MCF 10A (cell line): ENCODE measurements around the gene LARP4B. TPM values are rescaled to one million over a fixed set of nuclear protein-coding genes. Genes with fewer than 3 reads are reported as not detected.

Source experiments
- BruUV-seq: library from RNA; stranded (reverse); fragments of 400-500 nt; replicated peaks from 2 replicates; lab custom pipeline; 2021; lab: Mats Ljungman, UMichigan
- CTCF ChIA-PET: fragments of 300-600 bp; sonication (Branson Sonifier 250); formaldehyde crosslinking; extraction: SDS; loops from one replicate; lab custom pipeline; 2021; ENCODE audit warnings: antibody characterized with exemption, inconsistent platforms; lab: Yijun Ruan, JAX
- POLR2A ChIA-PET: fragments of 300-600, 350-650 bp; sonication (Branson Sonifier 250); formaldehyde crosslinking; extraction: SDS; loops from one replicate; lab custom pipeline; 2020; ENCODE audit warnings: antibody characterized with exemption, inconsistent platforms; lab: Yijun Ruan, JAX
- DNase-seq: peaks from one replicate; pipeline ENCODE4 v3.0.0-alpha.2; 2018; ENCODE audit not compliant: unreplicated experiment
- H3K27ac Mint-ChIP-seq: one replicate; pipeline ENCODE4 v1.8.0; 2022; ENCODE audit warnings: mild to moderate bottlenecking, low read depth, mixed read lengths; ENCODE audit not compliant: unreplicated experiment
- H3K27me3 Mint-ChIP-seq: one replicate; pipeline ENCODE4 v1.8.0; 2022; ENCODE audit warnings: mixed read lengths; ENCODE audit not compliant: insufficient read depth, unreplicated experiment
- H3K36me3 Mint-ChIP-seq: one replicate; pipeline ENCODE4 v1.8.0; 2022; ENCODE audit warnings: mild to moderate bottlenecking, moderate library complexity, mixed read lengths; ENCODE audit not compliant: insufficient read depth, unreplicated experiment
- H3K4me1 Mint-ChIP-seq: one replicate; pipeline ENCODE4 v1.8.0; 2022; ENCODE audit warnings: mixed read lengths; ENCODE audit not compliant: insufficient read depth, unreplicated experiment
- H3K4me3 Mint-ChIP-seq: one replicate; pipeline ENCODE4 v1.8.0; 2022; ENCODE audit warnings: mild to moderate bottlenecking, moderate library complexity, mixed read lengths; ENCODE audit not compliant: unreplicated experiment
- H3K9me3 Mint-ChIP-seq: one replicate; pipeline ENCODE4 v1.8.0; 2022; ENCODE audit warnings: mixed read lengths; ENCODE audit not compliant: unreplicated experiment
- CTCF ChIP-seq: fragments of 200-600 bp; IDR thresholded peaks from one replicate; pipeline ENCODE4 v1.8.0; 2022; ENCODE audit warnings: antibody characterized with exemption, mild to moderate bottlenecking; ENCODE audit not compliant: unreplicated experiment
- intact Hi-C: fragments of 100-400 bp; cut with micrococcal nuclease; formaldehyde crosslinking; loops from 2 replicates; pipeline ENCODE4 v1.14.1; 2022
- total RNA-seq: library from RNA; stranded (reverse); gene quantifications from 2 replicates; pipeline ENCODE4 v1.2.3, GENCODE V29; 2022

The LARP4B gene
- total RNA-seq, 1 experiment from 2014 or later: 131 TPM

- H3K27ac Mint-ChIP-seq: no peak overlapping the region
- CTCF ChIA-PET: no interaction called here
- DNase-seq: no peak
- H3K4me1 Mint-ChIP-seq: no peaks in the 10 kb centered on the region
- H3K36me3 Mint-ChIP-seq: no peaks in the 10 kb centered on the region
- POLR2A ChIA-PET: no interaction called here
- H3K4me3 Mint-ChIP-seq: no peak overlapping the region
- TF ChIP-seq CTCF: no peak
- H3K27me3 Mint-ChIP-seq: peaks cover 43% of the 10 kb centered on the region
- intact Hi-C loops: no loop called here
- BruUV-seq: no TSS peak
- H3K9me3 Mint-ChIP-seq: no peaks in the 10 kb centered on the region
These were observed 22.3 kb upstream of the LARP4B start for GRCh38 chr10:953836-954235.

- POLR2A ChIA-PET: interaction anchor here (2.0 kb wide), 1 partner anchor 18 kb away, joined by 7 read pairs; the partner anchor contains the start of gene LARP4B
- Mint-ChIP-seq H3K4me1 (no peaks in the 10 kb centered on the region), H3K9me3 (no peaks in the 10 kb centered on the region), H3K27ac (no peak overlapping the region), H3K4me3 (no peak overlapping the region), H3K27me3 (peaks cover 40% of the 10 kb centered on the region), H3K36me3 (no peaks in the 10 kb centered on the region)
- BruUV-seq: no TSS peak
- intact Hi-C loops: no loop called here
- DNase-seq: no peak
- no peak for TF ChIP-seq CTCF
- CTCF ChIA-PET: no interaction called here
These were observed 17.9 kb upstream of the LARP4B start for GRCh38 chr10:949446-949845.

DNA sequence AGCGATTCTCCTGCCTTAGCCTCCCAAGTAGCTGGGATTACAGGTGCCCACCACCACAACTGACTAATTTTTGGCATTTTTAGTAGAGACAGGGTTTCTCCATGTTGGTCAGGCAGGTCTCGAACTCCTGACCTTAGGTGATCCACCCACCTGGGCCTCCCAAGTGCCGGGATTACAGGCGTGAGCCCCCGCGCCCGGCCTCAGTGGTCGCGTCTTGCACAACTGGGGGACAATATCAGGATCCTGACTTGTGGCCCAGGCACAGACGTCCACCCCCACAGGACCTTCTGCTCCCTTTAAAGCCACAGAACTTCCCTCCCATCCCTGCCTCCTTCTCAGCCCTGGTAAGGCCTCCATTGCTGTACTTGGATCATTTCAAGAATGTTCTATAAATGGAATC lies 16.8 kb upstream of the LARP4B start:
- no peak overlapping the region for H3K4me3 Mint-ChIP-seq
- H3K27me3 Mint-ChIP-seq: peaks cover 29% of the 10 kb centered on the region
- no peaks in the 10 kb centered on the region for H3K36me3 Mint-ChIP-seq
- BruUV-seq: no TSS peak
- H3K9me3 Mint-ChIP-seq: no peaks in the 10 kb centered on the region
- H3K27ac Mint-ChIP-seq: no peak overlapping the region
- no peaks in the 10 kb centered on the region for H3K4me1 Mint-ChIP-seq
- no peak for TF ChIP-seq CTCF
- ChIA-PET CTCF (no interaction called here), POLR2A (no interaction called here)
- DNase-seq: no peak
- intact Hi-C loops: no loop called here

DNA sequence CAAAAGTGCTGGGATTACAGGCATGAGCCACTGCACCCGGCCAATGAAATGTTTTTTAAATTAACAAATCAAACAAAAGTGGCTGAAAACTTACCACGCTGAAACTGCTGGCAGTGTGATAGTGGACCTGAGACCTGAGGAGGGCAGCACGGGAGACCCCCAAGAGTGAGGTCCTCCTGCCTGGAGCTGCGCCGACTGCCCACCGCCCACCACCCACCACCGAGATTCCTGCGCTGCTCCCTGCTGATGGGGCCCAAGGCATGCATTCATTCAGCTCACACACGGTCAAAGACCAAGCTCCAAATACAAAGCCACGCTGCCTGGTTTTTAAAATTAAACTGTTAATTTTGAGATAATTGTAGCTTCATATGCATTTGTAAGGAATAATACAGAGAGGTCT lies 16.4 kb upstream of the LARP4B start:
- H3K4me1 Mint-ChIP-seq: no peaks in the 10 kb centered on the region
- no peaks in the 10 kb centered on the region for H3K36me3 Mint-ChIP-seq
- POLR2A ChIA-PET: no interaction called here
- no TSS peak for BruUV-seq
- H3K4me3 Mint-ChIP-seq: no peak overlapping the region
- H3K9me3 Mint-ChIP-seq: no peaks in the 10 kb centered on the region
- no peak for TF ChIP-seq CTCF
- no peak for DNase-seq
- intact Hi-C loops: no loop called here
- no peak overlapping the region for H3K27ac Mint-ChIP-seq
- peaks cover 27% of the 10 kb centered on the region for H3K27me3 Mint-ChIP-seq
- CTCF ChIA-PET: no interaction called here
